Left ventricle myocardium inferior (tissue), 1 donor: Measurements from ENCODE around the gene ANKRD13C. TPM values are rescaled to one million over a fixed set of nuclear protein-coding genes. Genes with fewer than 3 reads are reported as not detected.

Source experiments
- DNase-seq: peaks from one replicate; pipeline ENCODE4 v3.0.0-alpha.2; 2020
- H3K27ac ChIP-seq: fragments of 200-600 bp; replicated peaks from 2 replicates; pipeline ENCODE4 v1.8.0; 2021
- H3K27me3 ChIP-seq: fragments of 200-600 bp; 2 replicates; pipeline ENCODE4 v1.8.0; 2021; ENCODE audit warnings: low read depth
- H3K36me3 ChIP-seq: fragments of 200-600 bp; 2 replicates; pipeline ENCODE4 v1.8.0; 2021
- H3K4me1 ChIP-seq: fragments of 200-600 bp; 2 replicates; pipeline ENCODE4 v1.8.0; 2021
- H3K4me3 ChIP-seq: fragments of 200-600 bp; 2 replicates; pipeline ENCODE4 v1.8.0; 2021; ENCODE audit warnings: mild to moderate bottlenecking, moderate library complexity
- H3K9me3 ChIP-seq: fragments of 200-600 bp; replicated peaks from 2 replicates; pipeline ENCODE4 v1.8.0; 2021
- intact Hi-C: fragments of 100-400 bp; cut with micrococcal nuclease; formaldehyde crosslinking; loops from one replicate; pipeline ENCODE4 v1.11.0; 2022
- total RNA-seq: library from RNA; stranded (reverse); fragmentation: NEBNext Ultra II Directional; extraction: Animal tissue kit (Norgen Biotek cat#: 25700); gene quantifications from one replicate; pipeline ENCODE4 v1.2.1, GENCODE V29; 2021
- TF ChIP-seq, protein P1 (sequence below): fragments of 200-600 bp; IDR thresholded peaks from 2 replicates; pipeline ENCODE4 v1.8.0; 2021; ENCODE audit warnings: antibody characterized with exemption, mild to moderate bottlenecking, borderline replicate concordance
- donor health status: DM: no; HTN: yes; CAD: no; lungs with severe emphysema.

The ANKRD13C gene
- total RNA-seq, 1 donor from 2014 or later, result 9.5 TPM

GRCh38 chr1:70364439-70364838, 9.9 kb upstream of the ANKRD13C start:
- H3K27me3 ChIP-seq, result no peaks in the 10 kb centered on the region
- H3K36me3 ChIP-seq, result peaks cover 12% of the 10 kb centered on the region
- TF ChIP-seq, protein P1, sequence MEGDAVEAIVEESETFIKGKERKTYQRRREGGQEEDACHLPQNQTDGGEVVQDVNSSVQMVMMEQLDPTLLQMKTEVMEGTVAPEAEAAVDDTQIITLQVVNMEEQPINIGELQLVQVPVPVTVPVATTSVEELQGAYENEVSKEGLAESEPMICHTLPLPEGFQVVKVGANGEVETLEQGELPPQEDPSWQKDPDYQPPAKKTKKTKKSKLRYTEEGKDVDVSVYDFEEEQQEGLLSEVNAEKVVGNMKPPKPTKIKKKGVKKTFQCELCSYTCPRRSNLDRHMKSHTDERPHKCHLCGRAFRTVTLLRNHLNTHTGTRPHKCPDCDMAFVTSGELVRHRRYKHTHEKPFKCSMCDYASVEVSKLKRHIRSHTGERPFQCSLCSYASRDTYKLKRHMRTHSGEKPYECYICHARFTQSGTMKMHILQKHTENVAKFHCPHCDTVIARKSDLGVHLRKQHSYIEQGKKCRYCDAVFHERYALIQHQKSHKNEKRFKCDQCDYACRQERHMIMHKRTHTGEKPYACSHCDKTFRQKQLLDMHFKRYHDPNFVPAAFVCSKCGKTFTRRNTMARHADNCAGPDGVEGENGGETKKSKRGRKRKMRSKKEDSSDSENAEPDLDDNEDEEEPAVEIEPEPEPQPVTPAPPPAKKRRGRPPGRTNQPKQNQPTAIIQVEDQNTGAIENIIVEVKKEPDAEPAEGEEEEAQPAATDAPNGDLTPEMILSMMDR, result no peak
- intact Hi-C loops, result no loop called here
- DNase-seq, result no peak
- H3K9me3 ChIP-seq, result no peaks in the 10 kb centered on the region
- H3K4me1 ChIP-seq, result no peaks in the 10 kb centered on the region
- no peak overlapping the region for H3K27ac ChIP-seq
- no peak overlapping the region for H3K4me3 ChIP-seq

DNA sequence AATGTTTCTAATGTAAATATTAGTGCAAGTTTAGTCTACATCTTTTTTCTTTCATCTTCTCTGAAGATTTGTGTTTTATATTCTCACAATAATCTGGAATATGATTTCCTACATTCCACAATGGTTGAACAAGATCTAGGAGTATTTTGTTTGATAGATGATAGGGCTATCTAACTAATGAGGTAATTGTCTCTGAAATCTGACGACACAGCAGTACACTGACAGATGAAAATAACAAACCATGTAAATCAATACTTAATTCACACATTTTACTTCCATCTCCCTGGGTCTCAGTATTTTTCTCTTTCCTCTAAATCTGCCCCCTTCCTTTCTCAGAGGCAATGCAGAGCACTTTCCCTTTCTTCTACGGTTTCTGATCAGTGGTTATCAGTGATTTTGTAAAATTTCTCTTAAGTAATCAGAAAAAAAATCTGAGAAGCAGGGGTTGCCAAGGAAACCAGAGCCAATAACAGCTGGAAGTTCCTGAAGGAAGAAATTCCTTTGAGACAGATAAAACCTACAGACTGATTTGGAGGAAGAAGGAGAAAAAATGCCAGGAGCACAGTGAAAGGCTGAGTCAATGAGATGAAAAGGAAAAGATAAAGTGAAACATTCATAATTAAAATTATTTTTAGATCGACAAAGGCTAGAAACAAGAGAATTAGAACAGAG, 7.3 kb upstream of the ANKRD13C start:
- H3K9me3 ChIP-seq, result no peaks in the 10 kb centered on the region
- no peaks in the 10 kb centered on the region for H3K4me1 ChIP-seq
- no peaks in the 10 kb centered on the region for H3K27me3 ChIP-seq
- intact Hi-C loops, result no loop called here
- H3K4me3 ChIP-seq, result no peak overlapping the region
- no peak overlapping the region for H3K27ac ChIP-seq
- no peaks in the 10 kb centered on the region for H3K36me3 ChIP-seq
- no peak for DNase-seq
- TF ChIP-seq, protein P1, result no peak

GRCh38 chr1:70360321-70360720, 5.8 kb upstream of the ANKRD13C start:
- TF ChIP-seq, protein P1, result no peak
- Histone ChIP-seq H3K36me3 (no peaks in the 10 kb centered on the region), H3K27ac (no peak overlapping the region), H3K4me1 (peaks cover 8% of the 10 kb centered on the region), H3K9me3 (no peaks in the 10 kb centered on the region), H3K27me3 (no peaks in the 10 kb centered on the region), H3K4me3 (no peak overlapping the region)
- intact Hi-C loops, result no loop called here
- no peak for DNase-seq

- no peak for DNase-seq
- Histone ChIP-seq H3K27me3 (no peaks in the 10 kb centered on the region), H3K36me3 (no peaks in the 10 kb centered on the region), H3K27ac (no peak overlapping the region), H3K9me3 (no peaks in the 10 kb centered on the region), H3K4me3 (no peak overlapping the region), H3K4me1 (peaks cover 20% of the 10 kb centered on the region)
- TF ChIP-seq, protein P1, result no peak
- intact Hi-C loops, result no loop called here
Measured at GRCh38 chr1:70358921-70359564, 4.5 kb upstream of the ANKRD13C start.

GRCh38 chr1:70355920-70356319, 1.4 kb upstream of the ANKRD13C start:
- peaks cover 51% of the 10 kb centered on the region for H3K4me1 ChIP-seq
- no peak overlapping the region for H3K27ac ChIP-seq
- no peak overlapping the region for H3K4me3 ChIP-seq
- intact Hi-C loops, result no loop called here
- peaks cover 6% of the 10 kb centered on the region for H3K36me3 ChIP-seq
- H3K9me3 ChIP-seq, result no peaks in the 10 kb centered on the region
- no peaks in the 10 kb centered on the region for H3K27me3 ChIP-seq
- no peak for DNase-seq
- TF ChIP-seq, protein P1, result no peak
